Activated CD8-positive, alpha-beta memory T cell treated with anti-CD3 and anti-CD28 coated beads for 24 hours (primary cell): ENCODE measurements around the gene TSGA10IP.

Experiments used
- DNase-seq: peaks from one replicate; pipeline ENCODE4 v3.0.0-alpha.2; 2020

Gene TSGA10IP

GRCh38 chr11:65918211-65919140, 26.8 kb upstream of the TSGA10IP start, which contains the start of gene C11orf68:
TSS of gene C11orf68 (minus strand) at chr11:65919062. CDS start at chr11:65919031, 31 bp downstream.
- DNase-seq, result no peak

GRCh38 chr11:65919141-65919572, 26.1 kb upstream of the TSGA10IP start, which contains the start of gene DRAP1:
TSS of gene DRAP1 (plus strand) at chr11:65919426. CDS start at chr11:65919502, 76 bp downstream.
- DNase-seq, result peak; percentile 99

- no peak for DNase-seq
Observed at GRCh38 chr11:65919573-65920371, 25.5 kb upstream of the TSGA10IP start.

GRCh38 chr11:65920372-65920802, 24.9 kb upstream of the TSGA10IP start:
- no peak for DNase-seq

- no peak for DNase-seq
Observed at GRCh38 chr11:65921033-65921555, 24.2 kb upstream of the TSGA10IP start.

GRCh38 chr11:65921876-65922275, 23.4 kb upstream of the TSGA10IP start:
- DNase-seq, result no peak

- no peak for DNase-seq
Observed at GRCh38 chr11:65922565-65922964, 22.7 kb upstream of the TSGA10IP start.

- DNase-seq, result no peak
Observed at GRCh38 chr11:65925397-65925796, 19.9 kb upstream of the TSGA10IP start.

GRCh38 chr11:65927904-65928397, 17.3 kb upstream of the TSGA10IP start:
- DNase-seq, result peak; percentile 85

GRCh38 chr11:65928667-65929066, 16.6 kb upstream of the TSGA10IP start:
- DNase-seq, result no peak

GRCh38 chr11:65931773-65932557, 13.3 kb upstream of the TSGA10IP start:
- no peak for DNase-seq

- no peak for DNase-seq
Observed at GRCh38 chr11:65932558-65932919, 12.7 kb upstream of the TSGA10IP start.

GRCh38 chr11:65934014-65934413, 11.3 kb upstream of the TSGA10IP start:
- no peak for DNase-seq

GRCh38 chr11:65937766-65938165, 7.5 kb upstream of the TSGA10IP start:
- no peak for DNase-seq

- no peak for DNase-seq
Observed at GRCh38 chr11:65941720-65942310, 3.5 kb upstream of the TSGA10IP start.

GRCh38 chr11:65942531-65942930, 2.7 kb upstream of the TSGA10IP start:
- DNase-seq, result no peak

- no peak for DNase-seq
Observed at GRCh38 chr11:65944191-65944590, 1.1 kb upstream of the TSGA10IP start.

GRCh38 chr11:65944767-65945166, 513 bp upstream of the TSGA10IP start:
- DNase-seq, result no peak

- DNase-seq, result no peak
Observed at GRCh38 chr11:65945941-65946558, 770 bp downstream of the TSGA10IP start.

GRCh38 chr11:65946655-65947054, 1.4 kb downstream of the TSGA10IP start:
- DNase-seq, result no peak

GRCh38 chr11:65947133-65947532, 1.9 kb downstream of the TSGA10IP start:
- no peak for DNase-seq
